GM19023 (cell line): ENCODE data around the gene CWC27.

Experiments used
- ATAC-seq: cut with Tn5 transposase; IDR thresholded peaks from one replicate; pipeline ENCODE4 v1.9.1; 2021; ENCODE audit warnings: mild to moderate bottlenecking, moderate library complexity; ENCODE audit not compliant: unreplicated experiment

The CWC27 gene

DNA sequence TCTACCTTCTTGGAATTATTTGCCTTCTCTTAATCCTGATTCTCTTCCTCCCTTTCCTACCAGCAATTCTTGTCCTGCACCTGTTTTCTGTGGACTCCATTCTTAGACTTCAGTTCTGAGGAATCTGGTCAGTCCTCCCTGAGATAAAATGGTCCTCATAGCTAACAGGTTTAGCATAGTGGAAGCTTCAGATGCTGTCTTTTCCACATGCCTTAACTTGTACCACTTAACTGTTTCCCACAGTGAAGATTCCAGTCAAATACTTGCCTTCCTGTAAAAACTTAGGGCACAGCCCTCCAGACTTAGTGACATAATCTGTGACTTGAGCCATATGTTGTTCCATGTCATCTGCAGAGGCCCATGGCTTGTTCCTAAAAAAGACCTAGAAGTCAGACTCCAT lies 261.3 kb downstream of the CWC27 start:
- ATAC-seq: no peak

DNA sequence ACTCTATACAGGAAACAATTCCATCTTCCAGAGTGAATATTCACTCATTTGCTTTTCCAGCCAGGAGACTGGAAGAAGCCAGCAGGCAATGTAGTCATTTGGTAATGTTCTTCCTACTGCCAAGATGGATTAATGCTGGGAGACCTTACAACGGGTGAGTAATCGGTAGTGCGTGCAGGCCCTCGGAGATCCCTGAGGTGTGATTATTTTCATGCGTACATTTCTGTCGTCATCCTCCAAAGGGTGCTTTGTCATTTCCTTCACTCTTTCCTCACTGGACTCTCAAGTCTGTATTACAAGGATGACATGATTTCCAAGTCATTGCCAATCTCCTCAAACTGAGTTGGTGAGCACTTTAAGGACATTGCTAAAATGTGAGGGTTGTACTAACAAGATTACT lies 263.5 kb downstream of the CWC27 start:
- ATAC-seq: no peak

DNA sequence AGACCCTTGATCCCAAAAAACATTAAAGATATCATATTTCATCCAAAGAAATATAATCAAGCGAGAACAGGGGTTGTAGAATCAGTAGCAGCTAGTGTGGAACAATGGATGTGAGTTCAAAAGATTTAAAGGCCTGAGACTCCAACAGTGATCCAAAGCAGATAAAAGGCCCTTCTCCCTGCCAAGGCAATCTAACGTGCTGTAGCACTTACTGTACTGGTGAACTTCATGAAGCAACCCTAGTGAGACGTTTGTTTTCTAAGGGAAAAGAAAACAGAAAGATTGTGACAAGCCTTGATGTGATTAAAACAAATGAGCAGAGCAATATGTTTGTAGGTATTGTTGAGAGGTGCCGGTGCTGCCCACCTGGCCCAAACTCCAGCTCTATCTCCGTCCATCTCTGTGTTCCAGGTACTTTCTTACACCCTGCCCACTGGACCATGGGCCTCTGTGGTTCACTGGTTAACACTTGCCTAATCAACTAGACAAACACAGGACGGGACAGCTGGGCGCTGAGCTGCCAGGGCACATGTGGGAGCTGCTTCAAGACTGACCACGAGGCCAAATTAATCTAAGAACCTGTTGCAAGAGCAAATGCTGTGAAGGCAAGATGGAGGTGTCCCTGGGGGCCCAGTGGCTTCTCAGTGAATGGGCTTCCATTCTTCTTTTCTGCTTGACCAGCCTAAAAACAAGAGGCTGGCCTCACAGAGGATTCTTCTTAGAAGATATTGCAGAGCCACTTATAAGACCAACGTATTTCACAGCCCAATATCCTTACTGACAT lies 265.5 kb downstream of the CWC27 start:
- no peak for ATAC-seq

DNA sequence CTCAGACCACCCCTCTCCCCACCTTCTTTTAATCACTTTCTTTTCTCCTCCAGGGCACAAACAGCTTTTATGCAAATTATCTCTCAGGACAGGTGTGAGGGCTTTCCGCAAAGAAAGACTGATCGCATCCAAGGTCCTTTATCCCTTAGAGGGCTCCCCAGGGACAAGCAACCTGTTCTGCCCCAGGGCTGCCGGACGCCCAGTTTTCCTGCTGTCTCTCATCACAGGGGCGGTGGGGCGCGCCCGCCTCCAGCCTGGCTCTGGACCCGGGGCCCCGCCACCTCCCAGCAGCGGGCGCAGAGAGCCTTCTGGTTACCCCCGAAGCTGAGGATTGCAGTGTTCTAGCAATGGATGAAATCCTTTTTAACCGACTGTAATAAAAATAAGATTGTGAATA lies 266.1 kb downstream of the CWC27 start:
- no peak for ATAC-seq

DNA sequence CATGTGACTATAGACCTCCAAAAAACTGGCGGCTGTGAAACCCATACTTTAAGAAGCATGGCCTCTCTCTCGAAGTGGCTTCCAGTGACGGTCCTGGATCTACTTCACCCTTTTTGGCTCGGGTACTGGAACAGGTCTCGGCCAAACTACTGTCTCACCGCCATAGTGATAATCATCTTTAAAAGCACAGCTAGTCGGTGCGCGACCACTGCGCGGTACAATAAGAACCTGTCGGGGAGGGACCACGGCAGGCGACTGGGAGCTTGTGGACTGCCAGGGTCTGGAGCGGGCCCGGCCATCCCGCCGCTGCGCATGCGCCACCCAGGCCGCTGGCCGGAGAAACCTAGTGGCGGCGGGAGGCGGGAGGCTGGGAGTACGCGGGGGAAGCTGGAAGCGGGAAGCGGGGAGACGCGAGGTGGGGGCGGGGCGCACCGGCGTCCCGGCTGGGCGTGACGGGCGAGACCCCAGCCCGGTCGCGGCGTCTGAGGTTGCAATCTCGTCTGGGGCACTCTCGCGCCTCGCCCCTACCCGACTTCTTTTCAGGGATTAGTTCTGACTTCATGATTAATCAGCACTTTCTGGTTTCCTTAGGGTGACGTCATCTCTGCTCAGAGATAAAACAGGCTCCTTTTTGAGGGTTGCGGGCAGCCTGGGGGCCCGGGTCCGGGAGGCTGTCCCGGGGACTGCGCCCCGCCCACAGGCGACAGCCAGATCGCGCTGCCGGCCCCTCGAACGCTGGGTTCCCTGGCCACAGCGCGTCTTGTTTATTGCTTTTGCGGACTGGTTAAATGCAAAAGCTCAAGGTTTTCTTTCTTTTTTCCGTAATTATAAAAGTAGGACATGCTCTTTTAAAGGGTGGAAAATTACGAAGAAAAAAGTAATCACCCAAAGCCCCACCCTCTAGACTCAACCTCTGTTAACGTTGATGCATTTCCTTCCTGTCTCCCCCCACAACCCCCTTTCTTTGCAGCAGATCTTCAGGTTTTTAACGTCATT lies 266.8 kb downstream of the CWC27 start:
- peak; percentile 83 for ATAC-seq

DNA sequence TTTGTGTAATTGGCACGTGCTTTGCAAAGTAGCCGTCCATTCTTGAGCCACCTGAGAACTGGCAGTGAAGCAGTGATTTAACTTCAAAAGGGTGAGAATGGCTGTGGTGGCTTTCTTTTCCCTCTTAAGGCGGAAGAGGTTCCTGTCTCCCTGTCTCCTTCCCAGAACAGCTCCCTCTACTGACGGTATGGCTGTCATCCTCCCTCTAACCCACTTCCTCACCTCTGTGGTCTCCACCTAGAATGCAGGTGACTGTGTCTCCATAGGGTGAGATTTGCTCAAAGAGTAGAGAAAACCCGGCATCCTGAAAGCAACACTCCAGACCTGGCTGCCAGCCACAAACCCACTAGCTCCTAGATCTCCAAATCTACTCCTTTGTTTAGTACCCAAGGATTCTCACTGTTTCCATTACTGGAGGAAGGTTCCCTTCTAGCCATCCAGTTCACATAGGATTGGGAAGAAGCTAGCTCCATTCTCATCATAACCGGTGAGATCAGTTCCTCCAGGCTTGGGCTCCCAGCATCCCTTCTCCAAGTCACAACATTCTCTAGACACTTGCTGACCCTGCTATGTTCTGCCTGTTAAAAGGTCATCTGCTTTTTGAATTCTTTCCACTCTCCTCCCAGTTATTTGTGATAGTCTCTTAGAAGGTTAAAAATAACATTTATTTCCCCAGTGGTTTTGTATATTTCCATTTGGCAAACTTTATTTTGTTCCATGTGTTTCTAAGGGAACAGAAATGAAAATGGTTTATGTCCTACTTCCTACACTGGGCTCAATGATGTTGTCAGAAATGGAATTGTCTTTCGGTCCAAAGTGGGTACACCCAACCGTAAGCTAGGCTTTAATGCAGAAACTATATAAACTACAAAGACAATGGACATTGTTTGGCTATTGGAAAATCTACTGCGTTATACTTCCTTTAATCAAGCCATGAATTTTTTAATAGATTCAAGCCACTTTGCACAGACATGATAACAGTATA lies 269.4 kb downstream of the CWC27 start:
- ATAC-seq: no peak

DNA sequence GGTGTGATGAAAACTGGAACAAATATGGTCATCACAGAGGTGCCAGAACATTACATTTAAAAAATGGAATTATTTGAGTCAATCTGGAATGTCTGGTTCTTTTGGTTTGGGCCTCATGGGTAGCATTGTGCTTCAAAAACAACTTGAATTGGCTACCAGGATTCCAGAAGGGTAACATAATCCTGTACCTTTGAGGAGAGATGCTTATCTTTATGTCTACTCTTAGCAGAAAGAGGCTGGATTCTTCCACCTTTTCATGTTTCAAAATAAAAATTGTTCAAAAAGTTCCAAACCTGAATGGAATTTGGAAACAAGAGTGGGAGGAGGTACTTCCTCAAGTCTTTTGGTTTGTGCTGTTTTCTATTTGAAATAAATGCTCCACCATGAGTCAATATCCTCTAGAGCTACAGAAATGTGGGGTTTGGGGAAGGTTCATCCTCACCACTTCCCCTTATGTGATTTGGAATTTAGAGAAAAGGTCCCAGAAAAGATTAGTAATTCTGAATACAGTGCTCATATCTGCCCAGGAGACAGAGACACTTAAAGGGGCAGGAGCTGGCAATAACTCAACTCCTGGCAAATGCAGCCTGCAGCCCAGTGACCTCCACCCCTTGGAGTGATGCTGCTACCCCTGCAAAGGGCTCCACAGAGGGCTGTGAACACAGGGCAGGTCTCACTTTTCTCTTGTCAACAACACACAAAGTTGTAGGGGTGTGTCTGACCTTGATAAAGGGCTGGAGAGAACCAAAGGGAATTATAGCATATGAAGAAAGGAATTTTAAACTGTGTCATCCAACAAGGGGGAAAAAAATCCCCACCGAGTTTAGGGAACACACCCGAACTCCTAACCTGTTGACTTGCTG lies 272.8 kb downstream of the CWC27 start:
- no peak for ATAC-seq

DNA sequence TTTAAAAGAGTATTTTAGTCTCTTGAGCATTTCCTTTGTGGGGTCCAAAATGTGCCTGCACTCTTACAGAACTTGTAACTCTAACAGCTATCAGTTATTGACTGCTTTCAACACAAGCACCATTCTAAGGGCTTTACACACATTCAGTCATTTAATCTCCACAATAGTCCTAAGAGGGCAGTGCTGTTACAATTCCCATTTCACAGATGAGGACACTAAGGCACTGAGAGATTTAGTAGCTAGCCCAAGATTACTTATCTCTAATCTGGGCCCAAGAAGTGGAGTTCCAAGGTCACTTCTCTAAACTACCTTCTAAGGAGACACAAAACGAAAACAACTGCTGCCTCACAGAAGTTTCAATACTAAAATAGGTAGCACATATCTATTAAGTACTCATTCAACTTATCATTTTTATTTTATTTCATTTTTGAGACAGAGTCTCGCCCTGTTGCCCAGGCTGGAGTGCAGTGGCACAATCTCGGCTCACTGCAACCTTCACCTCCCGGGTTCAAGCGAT lies 275.2 kb downstream of the CWC27 start:
- ATAC-seq: peak; percentile 47

DNA sequence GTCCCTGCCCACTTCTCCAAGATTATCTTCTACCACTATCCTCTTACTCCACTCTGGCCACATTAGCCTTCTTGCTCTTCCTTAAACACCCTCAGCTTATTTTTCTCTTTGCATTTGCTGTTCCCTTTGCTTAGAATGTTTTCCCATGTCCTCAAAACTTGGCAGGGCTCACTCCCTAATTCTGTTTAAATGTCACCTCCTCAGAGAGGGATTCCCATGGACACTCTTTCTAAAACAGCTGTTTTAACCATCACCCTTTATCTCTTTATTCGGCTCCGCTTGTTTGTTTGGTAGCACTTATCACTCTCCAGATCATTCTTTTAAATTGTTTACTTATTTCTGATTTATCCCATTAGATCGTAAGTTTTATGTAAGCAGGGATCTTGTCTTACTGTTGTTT lies 278.5 kb downstream of the CWC27 start:
- ATAC-seq: no peak

DNA sequence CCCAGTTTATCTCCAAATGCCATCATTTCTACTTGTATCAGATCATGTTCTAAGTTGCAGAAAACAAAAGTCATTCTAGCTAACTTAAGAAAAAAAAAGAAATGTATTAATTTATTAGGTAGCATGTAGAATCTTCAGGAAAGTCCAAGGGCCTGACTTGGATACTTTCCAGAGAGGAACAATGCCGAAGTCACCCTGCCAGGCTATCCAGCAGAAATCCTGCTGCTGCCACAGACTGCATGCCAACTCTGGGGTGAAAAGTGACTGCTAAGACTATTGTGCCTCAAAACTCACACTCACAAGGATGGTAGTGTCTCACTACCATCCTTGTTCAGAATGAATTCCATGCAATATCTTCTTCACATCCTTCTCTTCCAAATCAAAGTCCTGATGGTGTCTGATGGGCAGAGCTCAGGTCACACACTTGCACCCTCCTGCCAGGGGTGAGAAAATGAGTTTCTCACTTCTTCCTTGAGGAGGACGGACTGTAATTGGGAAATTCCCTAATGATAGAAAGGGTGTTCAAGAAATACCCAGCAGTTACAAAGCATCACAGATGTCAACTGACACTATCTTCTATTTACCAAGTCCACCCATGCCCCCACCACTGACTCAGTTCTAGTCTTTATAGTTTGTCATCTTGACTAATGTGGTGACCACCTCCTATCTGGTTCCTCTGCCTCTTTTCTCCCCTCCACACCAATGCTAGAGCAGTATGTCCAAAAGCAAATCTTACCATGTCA lies 279.4 kb downstream of the CWC27 start:
- ATAC-seq: peak; percentile 46

DNA sequence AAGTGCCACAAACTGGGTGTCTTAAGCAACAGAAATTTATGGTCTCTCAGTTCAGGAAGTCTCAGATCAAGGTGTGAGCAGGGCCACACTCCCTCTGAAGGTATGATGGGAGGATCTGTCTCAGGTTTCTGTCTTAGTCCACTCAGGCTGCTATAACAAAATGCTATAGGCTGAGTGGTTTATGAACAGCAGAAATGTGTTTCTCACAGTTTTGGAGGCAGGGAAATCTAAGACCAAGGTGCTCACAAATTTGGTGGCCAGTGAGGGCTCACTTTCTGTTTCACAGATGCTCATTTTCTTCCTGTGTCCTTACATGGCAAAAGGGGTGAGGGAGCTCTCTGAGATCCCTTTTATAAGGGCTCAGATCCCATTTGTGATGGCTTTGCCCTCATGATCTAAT lies 281.4 kb downstream of the CWC27 start:
- ATAC-seq: no peak

DNA sequence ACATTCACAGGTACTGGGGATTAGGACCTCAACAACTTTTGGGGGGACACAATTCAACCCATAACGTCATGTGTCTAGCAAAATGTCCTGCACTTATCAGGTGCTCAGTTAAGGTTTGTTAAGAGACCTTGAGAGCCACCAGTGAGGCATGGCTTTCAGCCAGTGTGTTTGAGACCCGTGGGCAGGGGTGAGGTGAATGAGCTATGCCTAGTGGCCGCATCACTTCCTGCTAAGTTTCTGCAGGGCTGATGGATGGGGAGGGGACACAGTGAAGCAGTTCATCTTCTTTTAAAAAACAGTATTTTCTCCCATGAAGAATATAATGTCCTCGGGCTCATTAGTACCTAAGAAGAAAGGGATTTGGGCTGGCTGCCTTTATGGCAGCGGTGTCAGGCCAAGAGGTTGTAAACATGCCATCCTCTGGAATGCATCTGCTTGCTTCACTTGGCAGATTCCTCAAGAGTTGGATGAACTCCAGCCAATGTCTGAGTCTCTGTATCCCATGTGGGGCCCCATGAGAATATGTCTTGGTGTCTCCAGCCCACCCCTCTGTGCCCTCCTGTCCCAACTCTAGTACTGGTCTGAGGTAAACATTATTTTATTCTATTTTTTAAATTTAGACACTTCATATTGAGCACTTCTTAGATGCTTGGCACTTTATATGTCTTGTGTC lies 282.2 kb downstream of the CWC27 start:
- ATAC-seq: no peak

DNA sequence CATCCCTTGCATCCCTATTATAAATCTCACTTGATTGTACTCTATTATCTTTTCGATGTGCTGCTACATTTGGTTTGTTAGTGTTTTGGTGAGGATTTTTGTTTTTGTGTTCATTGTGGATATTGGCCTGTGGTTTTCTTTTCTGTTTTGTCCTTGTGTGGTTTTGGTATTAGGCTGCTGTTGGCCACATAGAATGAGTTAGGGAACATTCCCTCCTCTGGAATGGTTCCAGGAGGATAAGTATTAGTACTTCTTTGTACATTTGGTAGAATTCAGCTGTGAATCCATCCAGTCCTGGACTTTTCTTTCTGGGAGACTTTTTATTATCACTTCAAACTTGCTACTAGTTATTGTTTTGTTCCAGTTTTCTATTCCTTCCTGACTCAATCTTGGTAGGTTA lies 287.2 kb downstream of the CWC27 start:
- no peak for ATAC-seq

DNA sequence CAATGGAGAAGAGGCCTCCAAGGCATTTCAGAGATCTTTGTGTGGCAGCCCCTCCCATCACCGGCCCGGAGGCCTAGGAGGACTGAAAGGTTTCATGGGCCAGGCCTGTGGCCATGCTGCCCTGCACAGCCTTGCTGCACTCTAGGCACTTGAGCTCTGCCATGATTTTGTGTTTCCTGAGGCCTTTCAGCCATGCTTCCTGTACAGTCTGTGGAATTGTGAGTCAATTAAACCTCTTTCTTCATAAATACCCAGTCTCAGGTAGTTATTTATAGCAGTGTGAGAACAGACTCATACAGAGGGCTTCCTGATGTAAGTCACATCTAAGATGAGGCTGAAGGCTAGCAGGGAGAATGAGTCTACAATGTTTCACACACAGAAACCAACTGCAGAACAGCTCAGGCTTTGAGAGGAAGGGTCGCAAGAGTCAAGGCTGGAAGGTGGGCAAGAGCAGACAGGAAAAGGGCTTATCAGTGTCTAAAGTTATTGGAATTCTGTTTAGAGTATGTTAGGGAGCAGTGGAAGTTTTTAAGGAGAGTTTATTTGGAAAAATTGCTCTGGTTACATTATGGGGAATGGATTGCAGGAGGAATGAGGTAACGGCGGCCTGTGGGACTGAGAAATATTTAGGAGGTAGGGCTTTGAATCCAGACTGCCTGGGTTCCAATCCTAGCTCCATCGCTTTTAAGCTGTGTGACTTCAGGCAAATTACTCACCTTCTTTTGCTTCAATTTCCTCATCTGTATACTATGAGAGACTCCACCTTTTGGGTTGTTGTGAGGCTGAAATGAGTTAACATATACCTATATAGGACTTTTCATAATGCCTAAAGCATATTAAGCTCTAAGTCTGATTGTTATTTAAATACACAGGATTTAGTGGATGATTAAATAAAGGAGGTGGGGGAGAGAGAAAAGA lies 291.2 kb downstream of the CWC27 start:
- no peak for ATAC-seq

DNA sequence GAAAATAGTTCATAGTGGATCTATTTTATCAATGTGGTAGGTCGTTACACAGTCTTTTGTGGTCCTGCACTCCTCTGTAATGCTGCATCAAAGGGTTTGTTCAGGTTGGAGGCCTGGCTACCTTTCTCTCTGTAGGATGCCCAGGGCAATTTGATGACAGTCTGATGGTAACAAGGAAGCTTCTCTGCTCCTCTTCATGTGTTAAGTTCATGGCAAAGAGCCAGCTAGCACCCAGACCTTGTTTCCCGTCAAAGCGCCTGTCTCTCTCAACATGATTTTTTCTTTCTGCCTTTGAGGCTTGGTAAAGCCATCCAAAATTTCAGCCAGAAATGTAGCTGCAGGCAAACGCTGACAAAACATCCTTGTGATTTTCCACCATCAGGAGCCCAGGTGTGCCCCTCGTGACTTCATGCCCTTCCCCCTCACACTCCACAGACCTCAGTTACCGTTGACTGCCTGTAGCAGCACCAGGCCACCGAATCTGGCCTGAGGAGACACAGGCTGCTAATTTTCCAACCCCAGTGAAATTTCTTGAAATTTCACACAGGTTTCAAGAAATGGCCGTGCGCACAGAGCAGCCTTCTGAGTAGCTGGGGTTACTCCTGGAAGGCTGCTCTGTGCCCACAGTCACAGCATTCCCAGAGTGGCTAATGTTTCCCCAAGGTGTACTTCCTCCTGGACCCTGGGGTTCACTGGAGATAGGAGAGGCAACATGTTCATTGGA lies 292.7 kb downstream of the CWC27 start:
- peak; percentile 65 for ATAC-seq

DNA sequence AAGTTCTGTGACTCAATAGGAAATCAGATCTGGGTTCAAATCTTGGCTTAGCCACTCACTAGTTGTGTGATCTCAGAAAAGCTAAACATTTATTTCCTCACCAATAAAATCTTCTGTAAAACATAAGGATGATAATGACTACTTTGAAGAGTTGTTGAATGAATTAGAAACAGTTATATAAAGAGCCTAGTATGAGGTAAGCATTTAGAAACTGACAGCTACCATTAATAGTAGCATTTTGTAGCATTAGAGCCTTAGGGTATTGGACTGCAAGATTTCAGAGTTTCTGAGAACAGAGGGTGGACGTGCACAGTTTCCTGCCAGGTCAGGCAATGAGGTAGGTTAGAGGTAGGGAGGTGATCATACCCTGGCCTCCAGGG lies 293.2 kb downstream of the CWC27 start:
- peak; percentile 34 for ATAC-seq
